GM12878 (cell line): ENCODE results near the gene SMARCD1. TPM values are rescaled to one million over a fixed set of nuclear protein-coding genes. Genes with fewer than 3 reads are reported as not detected.

Experiments
- ATAC-seq: fragments of 200-7000 bp; cut with Tn5 transposase; 3 replicates; pipeline ENCODE4 v1.9.1; 2020; ENCODE audit warnings: mild to moderate bottlenecking, moderate library complexity
- BruUV-seq: library from RNA; stranded (reverse); fragments of 400-500 nt; replicated peaks from 2 replicates; lab custom pipeline; 2021; lab: Mats Ljungman, UMichigan
- CTCF ChIA-PET: fragments of 300-600 bp; sonication (Branson Sonifier 250); formaldehyde crosslinking; extraction: SDS; loops from one replicate; lab custom pipeline; 2021; ENCODE audit warnings: inconsistent platforms; lab: Yijun Ruan, JAX
- POLR2A ChIA-PET: fragments of 350-600 bp; formaldehyde crosslinking; extraction: SDS; loops from one replicate; lab custom pipeline; 2021; ENCODE audit warnings: inconsistent platforms; lab: Charles Lee
- RAD21 ChIA-PET: fragments of 300-600 bp; sonication (Branson Sonifier 250); formaldehyde crosslinking; loops from one replicate; lab custom pipeline; 2023; ENCODE audit warnings: antibody characterized with exemption; ENCODE audit not compliant: unreplicated experiment; lab: Charles Lee
- SMC1A ChIA-PET: fragments of 300-600 bp; sonication (Branson Sonifier 250); formaldehyde crosslinking; loops from one replicate; lab custom pipeline; 2023; ENCODE audit not compliant: unreplicated experiment, uncharacterized antibody; lab: Charles Lee
- DNase-seq: peaks from one replicate; pipeline ENCODE4 v3.0.0-alpha.2; 2011; ENCODE audit warnings: low read depth, low spot score
- FAIRE-seq: peaks from 3 replicates; lab custom pipeline; 2011; peaks lifted over from hg19 to GRCh38; lab: Jason Lieb, UNC
- H2AFZ ChIP-seq: 2 replicates; pipeline ENCODE4 v1.6.0; 2011; ENCODE audit warnings: low read depth, low read length, control low read depth; ENCODE audit not compliant: control insufficient read depth
- H3K27ac ChIP-seq: 2 replicates; pipeline ENCODE4 v1.5.1; 2011; ENCODE audit warnings: control low read depth; ENCODE audit not compliant: control insufficient read depth, insufficient read depth
- H3K27me3 ChIP-seq, 2 experiments: replicated peaks in 1 of 2; 2 replicates each; pipeline versions ENCODE4 v1.6.0 to v1.6.1; 2011; ENCODE audit warnings: low read length in 1 of 2; ENCODE audit not compliant: control insufficient read depth in 2 of 2, insufficient read depth in 2 of 2
- H3K36me3 ChIP-seq, 2 experiments: 2 replicates each; pipeline ENCODE4 v1.5.1; 2011; ENCODE audit warnings: low read length in 1 of 2; ENCODE audit not compliant: control insufficient read depth in 2 of 2, insufficient read depth in 2 of 2
- H3K4me1 ChIP-seq: 2 replicates; pipeline ENCODE4 v1.6.1; 2011; ENCODE audit warnings: mild to moderate bottlenecking, low read length, moderate library complexity, mixed read lengths; ENCODE audit not compliant: control insufficient read depth, insufficient read depth
- H3K4me2 ChIP-seq: 2 replicates; pipeline ENCODE4 v1.6.0; 2011; ENCODE audit warnings: control low read depth; ENCODE audit not compliant: control insufficient read depth, insufficient read depth
- H3K4me3 ChIP-seq: fragments of 200-600 bp; sonication (generic); 2 replicates; pipeline ENCODE4 v1.5.1; 2016
- H3K79me2 ChIP-seq: 2 replicates; pipeline ENCODE4 v1.6.0; 2011; ENCODE audit warnings: low read length; ENCODE audit not compliant: control insufficient read depth, insufficient read depth
- H3K9ac ChIP-seq: 2 replicates; pipeline ENCODE4 v1.8.0; 2011; ENCODE audit warnings: low read length, control low read depth, mixed read lengths; ENCODE audit not compliant: control insufficient read depth, insufficient read depth
- H3K9me3 ChIP-seq: replicated peaks from 3 replicates; pipeline ENCODE4 v1.5.1; 2011; ENCODE audit warnings: mild to moderate bottlenecking, low read length; ENCODE audit not compliant: control insufficient read depth, insufficient read depth
- H4K20me1 ChIP-seq: 2 replicates; pipeline ENCODE4 v1.6.0; 2011; ENCODE audit not compliant: control insufficient read depth, insufficient read depth
- ASH2L ChIP-seq: fragments of 300-600, 200-600 bp; sonication (generic); IDR thresholded peaks from 2 replicates; pipeline ENCODE4 v1.6.1; 2017; ENCODE audit warnings: low read depth, mild to moderate bottlenecking, borderline replicate concordance
- BACH1 ChIP-seq: fragments of 450-650 bp; IDR thresholded peaks from 2 replicates; pipeline ENCODE4 v1.6.1; 2017; ENCODE audit warnings: mild to moderate bottlenecking, borderline replicate concordance
- BMI1 ChIP-seq: fragments of 450-650 bp; IDR thresholded peaks from 2 replicates; pipeline ENCODE4 v1.6.1; 2016; ENCODE audit warnings: mild to moderate bottlenecking, moderate library complexity, borderline replicate concordance
- CBX3 ChIP-seq: fragments of 200-600 bp; sonication (generic); IDR thresholded peaks from 2 replicates; pipeline ENCODE4 v1.6.1; 2016; ENCODE audit warnings: low read depth, borderline replicate concordance
- CHD1 ChIP-seq: IDR thresholded peaks from 2 replicates; pipeline ENCODE4 v1.6.1; 2012; ENCODE audit warnings: low read depth, low read length, improper control_type of control experiment
- HDAC2 ChIP-seq: fragments of 200-600 bp; sonication (generic); IDR thresholded peaks from 2 replicates; pipeline ENCODE4 v1.6.1; 2017
- HDGF ChIP-seq: fragments of 450-650 bp; IDR thresholded peaks from 2 replicates; pipeline ENCODE4 v1.6.1; 2016; ENCODE audit warnings: antibody characterized with exemption
- IKZF2 ChIP-seq, 2 experiments: fragments of 450-650 bp; IDR thresholded peaks; 2 replicates each; pipeline ENCODE4 v1.6.1; 2017; ENCODE audit warnings: mild to moderate bottlenecking in 2 of 2, moderate library complexity in 2 of 2
- KLF5 ChIP-seq: fragments of 450-650 bp; IDR thresholded peaks from 2 replicates; pipeline ENCODE4 v1.6.1; 2014; ENCODE audit warnings: mild to moderate bottlenecking; ENCODE audit not compliant: partially characterized antibody
- RAD51 ChIP-seq: fragments of 450-650 bp; IDR thresholded peaks from 2 replicates; pipeline ENCODE4 v1.6.1; 2016; ENCODE audit warnings: moderate library complexity, mild to moderate bottlenecking, inconsistent platforms
- SUPT20H ChIP-seq: IDR thresholded peaks from 2 replicates; pipeline ENCODE4 v1.6.1; 2011; ENCODE audit warnings: low read depth, mild to moderate bottlenecking, low read length, moderate library complexity, borderline replicate concordance; ENCODE audit not compliant: control insufficient read depth
- WRNIP1 ChIP-seq: IDR thresholded peaks from 2 replicates; pipeline ENCODE4 v1.6.1; 2011; ENCODE audit warnings: low read depth, low read length, improper control_type of control experiment, borderline replicate concordance
- ZBTB4 ChIP-seq: fragments of 450-650 bp; formaldehyde crosslinking; IDR thresholded peaks from 2 replicates; pipeline ENCODE4 v1.4.0; 2022; ENCODE audit warnings: mild to moderate bottlenecking, moderate library complexity
- WGBS: methylation state at CpG from one replicate; pipeline ENCODE4 v1.1.6; 2016; ENCODE audit warnings: low lambda C conversion rate; ENCODE audit not compliant: insufficient replicate concordance, insufficient coverage; ENCODE audit errors: missing lambda C conversion rate; 5-methylcytosine and 5-hydroxymethylcytosine counted together
- in situ Hi-C: fragments of 300-500 bp; cut with MboI; formaldehyde crosslinking; loops from 9 replicates; pipeline ENCODE4 v1.14.3; 2018; ENCODE audit warnings: mixed read lengths
- intact Hi-C: fragments of 100-400 bp; cut with micrococcal nuclease; formaldehyde crosslinking; loops from one replicate; pipeline ENCODE4 v1.14.2; 2022; ENCODE audit not compliant: unreplicated experiment
- polyA plus RNA-seq, 11 experiments: library from polyadenylated mRNA; depleted of rRNA in 4 of 11; unstranded in 6 of 11; stranded (reverse) in 5 of 11; fragments of >200 nt; fragmentation: Nextera tagmentation in 4 of 11; fragmentation: Illumina TruSeq in 1 of 11; extraction: Ambion mirVana in 4 of 11; extraction: Trizol in 1 of 11; gene quantifications; 1 replicate in 1 of 11; 2 replicates in 10 of 11; pipeline versions ENCODE4 v1.2.1 to v1.2.3, GENCODE V29; 2011 to 2016; ENCODE audit warnings: inconsistent platforms in 2 of 11, missing spikeins in 2 of 11, low read depth in 1 of 11
- total RNA-seq, 4 experiments: library from RNA; depleted of rRNA in 3 of 4; stranded (reverse); fragments of >200 nt in 3 of 4; fragmentation: Illumina TruSeq in 1 of 4; extraction: Trizol in 1 of 4; gene quantifications; 2 replicates each; pipeline versions ENCODE4 v1.2.1 to v1.2.3, GENCODE V29; 2013 to 2021
- TF ChIP-seq, protein P1 (sequence below): fragments of 450-650 bp; IDR thresholded peaks from 2 replicates; pipeline ENCODE4 v1.6.1; 2016; ENCODE audit warnings: mild to moderate bottlenecking

The SMARCD1 gene
- total and polyA plus RNA-seq, 10 of the 15 experiments (the other 5 are each of a cell fraction or from before 2014, with no cell fraction given): 1.4 to 92.4 (median 58.9) TPM

GRCh38 chr12:50149311-50149710, 64.2 kb downstream of the SMARCD1 start:
- ChIA-PET RAD21 (interaction anchor here (1.6 kb wide), 1 partner anchor 17 kb away, joined by 3 read pairs; no protein-coding TSS in a partner anchor), CTCF (interaction anchor here (0.8 to 1.2 kb wide), 2 partner anchors 62 to 183 kb away, joined by 3 to 4 read pairs; no protein-coding TSS in a partner anchor), SMC1A (no interaction called here), POLR2A (interaction anchor here (1.2 kb wide), 1 partner anchor 13 kb away, joined by 3 read pairs; no protein-coding TSS in a partner anchor)
- no peaks in the 10 kb centered on the region for H3K27me3 ChIP-seq
- BruUV-seq: no TSS peak
- H3K9me3 ChIP-seq: no peaks in the 10 kb centered on the region
- intact Hi-C loops: no loop called here
- DNase-seq: no peak
- H4K20me1 ChIP-seq: no peaks in the 10 kb centered on the region
- H3K4me3 ChIP-seq: no peak overlapping the region
- no peak for FAIRE-seq
- TF ChIP-seq WRNIP1: no peak
- no peak for TF ChIP-seq CHD1
- TF ChIP-seq KLF5: no peak
- no peak for TF ChIP-seq CBX3
- TF ChIP-seq BMI1: no peak
- TF ChIP-seq ZBTB4 (CRISPR knock-in tag): no peak
- no peak for TF ChIP-seq IKZF2 (IDR thresholded peaks at IDR 0.05)
- TF ChIP-seq HDAC2: no peak
- no peak for TF ChIP-seq SUPT20H
- no peak for TF ChIP-seq ASH2L
- no peak for TF ChIP-seq HDGF
- TF ChIP-seq RAD51: no peak
- TF ChIP-seq, protein P1, sequence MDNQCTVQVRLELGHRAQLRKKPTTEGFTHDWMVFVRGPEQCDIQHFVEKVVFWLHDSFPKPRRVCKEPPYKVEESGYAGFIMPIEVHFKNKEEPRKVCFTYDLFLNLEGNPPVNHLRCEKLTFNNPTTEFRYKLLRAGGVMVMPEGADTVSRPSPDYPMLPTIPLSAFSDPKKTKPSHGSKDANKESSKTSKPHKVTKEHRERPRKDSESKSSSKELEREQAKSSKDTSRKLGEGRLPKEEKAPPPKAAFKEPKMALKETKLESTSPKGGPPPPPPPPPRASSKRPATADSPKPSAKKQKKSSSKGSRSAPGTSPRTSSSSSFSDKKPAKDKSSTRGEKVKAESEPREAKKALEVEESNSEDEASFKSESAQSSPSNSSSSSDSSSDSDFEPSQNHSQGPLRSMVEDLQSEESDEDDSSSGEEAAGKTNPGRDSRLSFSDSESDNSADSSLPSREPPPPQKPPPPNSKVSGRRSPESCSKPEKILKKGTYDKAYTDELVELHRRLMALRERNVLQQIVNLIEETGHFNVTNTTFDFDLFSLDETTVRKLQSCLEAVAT: no peak
- no peak for TF ChIP-seq BACH1
- H3K27ac ChIP-seq: no peak overlapping the region
- H3K4me2 ChIP-seq: no peak overlapping the region
- no peaks in the 10 kb centered on the region; the same call in 1 of the 2 replicates for H3K79me2 ChIP-seq
- in situ Hi-C loops: no loop called here
- no peak for ATAC-seq
- WGBS: 65% methylated on average over 3 of the region's 3 CpGs
- H3K36me3 ChIP-seq: no peaks in the 10 kb centered on the region; a peak in 2 of 4 replicates
- no peak overlapping the region for H2AFZ ChIP-seq
- no peak overlapping the region for H3K9ac ChIP-seq
- H3K4me1 ChIP-seq: no peaks in the 10 kb centered on the region
